GM18870 (cell line): ENCODE data around the gene CFAP69.
"Not testable (repeated sequence)": the region's sequence is repeated elsewhere in the genome, so short reads cannot be mapped to it uniquely, and the experiment has no call there.

Experiments
- ATAC-seq: cut with Tn5 transposase; IDR thresholded peaks from one replicate; pipeline ENCODE4 v1.9.1; 2021; ENCODE audit warnings: moderate library complexity; ENCODE audit not compliant: unreplicated experiment

The CFAP69 gene

GRCh38 chr7:90232430-90232829 lies 12.5 kb upstream of the CFAP69 start:
- no peak for ATAC-seq

- no peak for ATAC-seq
Measured at GRCh38 chr7:90233569-90233968, 11.4 kb upstream of the CFAP69 start.

GRCh38 chr7:90236721-90237289 lies 8.2 kb upstream of the CFAP69 start:
- ATAC-seq = no peak

GRCh38 chr7:90238022-90238421 lies 7.0 kb upstream of the CFAP69 start:
- no peak for ATAC-seq

- ATAC-seq = no peak
Measured at GRCh38 chr7:90238583-90238982, 6.4 kb upstream of the CFAP69 start.

- no peak for ATAC-seq
Measured at GRCh38 chr7:90239050-90239449, 5.9 kb upstream of the CFAP69 start.

- ATAC-seq = no peak
Measured at GRCh38 chr7:90239625-90240228, 5.2 kb upstream of the CFAP69 start.

- peak; percentile 86 for ATAC-seq
Measured at GRCh38 chr7:90242369-90243168, 2.4 kb upstream of the CFAP69 start.

GRCh38 chr7:90243556-90243955 lies 1.4 kb upstream of the CFAP69 start:
- no peak for ATAC-seq

- ATAC-seq = no peak
Measured at GRCh38 chr7:90244565-90244908, 437 bp upstream of the CFAP69 start.

GRCh38 chr7:90246171-90246570 lies 1.2 kb downstream of the CFAP69 start:
- no peak for ATAC-seq

GRCh38 chr7:90248706-90249105 lies 3.7 kb downstream of the CFAP69 start:
- ATAC-seq = no peak

GRCh38 chr7:90250601-90251303 lies 5.8 kb downstream of the CFAP69 start:
- no peak for ATAC-seq

- ATAC-seq = no peak
Measured at GRCh38 chr7:90251304-90251635, 6.3 kb downstream of the CFAP69 start.

GRCh38 chr7:90256011-90256410 lies 11.0 kb downstream of the CFAP69 start:
- not testable (repeated sequence) for ATAC-seq

- no peak for ATAC-seq
Measured at GRCh38 chr7:90256778-90257177, 11.8 kb downstream of the CFAP69 start.

GRCh38 chr7:90261441-90261840 lies 16.5 kb downstream of the CFAP69 start:
- ATAC-seq = no peak

- peak; percentile 91 for ATAC-seq
Measured at GRCh38 chr7:90262438-90262837, 17.5 kb downstream of the CFAP69 start.

GRCh38 chr7:90266808-90267207 lies 21.8 kb downstream of the CFAP69 start:
- no peak for ATAC-seq

- no peak for ATAC-seq
Measured at GRCh38 chr7:90267263-90267858, 22.4 kb downstream of the CFAP69 start.

- ATAC-seq = no peak
Measured at GRCh38 chr7:90269163-90269562, 24.2 kb downstream of the CFAP69 start.
